Measurements from ENCODE around the gene PPP1R26.

PPP1R26 gene

GRCh38 chr9:135487281-135488012 is 7.9 kb downstream of the PPP1R26 start:
- H3K36me3 ChIP-seq (ENCODE audit: insufficient read depth, low read length): no peaks in the 10 kb centered on the region
- H3K79me2 ChIP-seq (ENCODE audit: insufficient read depth, low read length): no peaks in the 10 kb centered on the region
- no peak for TF ChIP-seq CTCF (IDR thresholded peaks at IDR 0.05; ENCODE audit: borderline replicate concordance, extremely low read depth, low read length, poor library complexity, severe bottlenecking)
- no peaks in the 10 kb centered on the region for H3K27me3 ChIP-seq (ENCODE audit: insufficient read depth, low read length, poor library complexity)
- DNase-seq (no peak), ATAC-seq (ENCODE audit: insufficient read depth, low read depth) (no peak)
- H3K4me2 ChIP-seq (ENCODE audit: insufficient read depth, low read length): no peak overlapping the region
- H3K4me1 ChIP-seq (ENCODE audit: insufficient read depth, low read length): no peaks in the 10 kb centered on the region
- H2AFZ ChIP-seq (ENCODE audit: low read depth, low read length): no peak overlapping the region
- no peak overlapping the region for H3K9ac ChIP-seq (ENCODE audit: low read depth, low read length)
- no peak overlapping the region for H3K4me3 ChIP-seq (ENCODE audit: low read depth in 1 of 2, low read length in 2 of 2)
- no peak overlapping the region for H3K27ac ChIP-seq (ENCODE audit: low read length)
- no peaks in the 10 kb centered on the region for H4K20me1 ChIP-seq (ENCODE audit: insufficient read depth, low read length)
- no peaks in the 10 kb centered on the region for H3K9me3 ChIP-seq (ENCODE audit: insufficient read depth, low read length, severe bottlenecking)

GRCh38 chr9:135488013-135488330 is 8.4 kb downstream of the PPP1R26 start:
- Histone ChIP-seq H3K79me2 (ENCODE audit: insufficient read depth, low read length) (no peaks in the 10 kb centered on the region), H3K4me2 (ENCODE audit: insufficient read depth, low read length) (no peak overlapping the region), H4K20me1 (ENCODE audit: insufficient read depth, low read length) (no peaks in the 10 kb centered on the region), H3K4me1 (ENCODE audit: insufficient read depth, low read length) (no peaks in the 10 kb centered on the region), H3K9ac (ENCODE audit: low read depth, low read length) (no peak overlapping the region), H3K36me3 (ENCODE audit: insufficient read depth, low read length) (no peaks in the 10 kb centered on the region), H2AFZ (ENCODE audit: low read depth, low read length) (no peak overlapping the region), H3K27ac (ENCODE audit: low read length) (no peak overlapping the region), H3K4me3 (ENCODE audit: low read depth in 1 of 2, low read length in 2 of 2) (no peak overlapping the region), H3K27me3 (ENCODE audit: insufficient read depth, low read length, poor library complexity) (no peaks in the 10 kb centered on the region), H3K9me3 (ENCODE audit: insufficient read depth, low read length, severe bottlenecking) (no peaks in the 10 kb centered on the region)
- DNase-seq: no peak
- no peak for ATAC-seq (ENCODE audit: insufficient read depth, low read depth)
- TF ChIP-seq CTCF (IDR thresholded peaks at IDR 0.05; ENCODE audit: borderline replicate concordance, extremely low read depth, low read length, poor library complexity, severe bottlenecking): no peak
- no peak for TF ChIP-seq EZH2 (IDR thresholded peaks at IDR 0.05; ENCODE audit: borderline replicate concordance, low read depth, low read length, severe bottlenecking)

GRCh38 chr9:135488527-135488926 is 8.9 kb downstream of the PPP1R26 start:
- no peaks in the 10 kb centered on the region for H4K20me1 ChIP-seq (ENCODE audit: insufficient read depth, low read length)
- no peak for ATAC-seq (ENCODE audit: insufficient read depth, low read depth)
- H3K27me3 ChIP-seq (ENCODE audit: insufficient read depth, low read length, poor library complexity): no peaks in the 10 kb centered on the region
- H3K9me3 ChIP-seq (ENCODE audit: insufficient read depth, low read length, severe bottlenecking): no peaks in the 10 kb centered on the region
- no peak for TF ChIP-seq CTCF (IDR thresholded peaks at IDR 0.05; ENCODE audit: borderline replicate concordance, extremely low read depth, low read length, poor library complexity, severe bottlenecking)
- no peak for TF ChIP-seq EZH2 (IDR thresholded peaks at IDR 0.05; ENCODE audit: borderline replicate concordance, low read depth, low read length, severe bottlenecking)
- H3K9ac ChIP-seq (ENCODE audit: low read depth, low read length): no peak overlapping the region
- no peaks in the 10 kb centered on the region for H3K79me2 ChIP-seq (ENCODE audit: insufficient read depth, low read length)
- no peak overlapping the region for H3K4me2 ChIP-seq (ENCODE audit: insufficient read depth, low read length)
- H3K36me3 ChIP-seq (ENCODE audit: insufficient read depth, low read length): no peaks in the 10 kb centered on the region
- H3K27ac ChIP-seq (ENCODE audit: low read length): no peak overlapping the region
- no peaks in the 10 kb centered on the region for H3K4me1 ChIP-seq (ENCODE audit: insufficient read depth, low read length)
- H3K4me3 ChIP-seq (ENCODE audit: low read depth in 1 of 2, low read length in 2 of 2): no peak overlapping the region
- H2AFZ ChIP-seq (ENCODE audit: low read depth, low read length): no peak overlapping the region
- DNase-seq: no peak
